Measurements from ENCODE around the gene BTBD9. TPM values are rescaled to one million over a fixed set of nuclear protein-coding genes. Genes with fewer than 3 reads are reported as not detected.

The BTBD9 gene
- total RNA-seq, 2 donors from 2014 or later: 19.0 to 33.2 TPM

DNA sequence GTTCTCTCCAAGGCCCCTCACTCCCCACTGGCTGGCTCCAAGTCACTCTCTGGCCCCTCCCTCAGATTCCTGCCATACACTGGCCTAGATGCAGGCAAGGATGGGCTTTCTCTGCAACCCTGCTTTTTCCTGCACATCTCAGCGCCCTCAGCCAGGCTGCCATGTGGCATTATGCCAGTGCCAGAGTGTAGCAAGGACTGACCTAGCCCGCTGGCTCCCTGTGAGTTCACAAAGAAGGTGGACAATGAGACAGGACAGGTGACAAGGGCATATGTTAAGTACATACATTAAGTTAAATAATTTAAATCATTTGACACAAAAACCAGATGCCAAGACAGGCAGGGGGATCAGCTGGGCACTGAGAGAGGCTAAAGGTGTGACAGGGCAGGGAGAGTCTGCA is 425.6 kb downstream of the BTBD9 start:
- DNase-seq (no peak), ATAC-seq (no peak)
- intact Hi-C loops (cut with DNase I): no loop called here

DNA sequence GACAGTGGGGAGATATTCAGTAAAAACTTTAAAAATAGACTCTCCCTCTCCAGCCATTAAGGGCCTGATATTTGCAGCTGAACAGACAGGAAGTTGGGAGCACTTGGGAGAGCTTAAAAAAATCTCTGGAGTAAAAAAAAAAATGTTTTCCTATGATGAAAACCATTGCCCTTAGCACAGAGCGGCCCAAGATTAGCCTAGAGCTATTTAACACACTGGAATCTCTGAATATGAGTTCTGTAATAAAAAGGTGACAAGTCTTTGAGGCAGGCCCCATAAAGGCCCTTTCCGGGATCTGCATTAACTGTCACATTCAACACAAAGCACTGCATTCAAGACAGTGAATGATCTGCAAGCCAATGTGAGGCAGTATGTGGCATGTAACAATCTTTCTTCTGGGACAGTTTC is 426.5 kb downstream of the BTBD9 start:
- ATAC-seq: peak; percentile 51 to 67
- no peak for DNase-seq

DNA sequence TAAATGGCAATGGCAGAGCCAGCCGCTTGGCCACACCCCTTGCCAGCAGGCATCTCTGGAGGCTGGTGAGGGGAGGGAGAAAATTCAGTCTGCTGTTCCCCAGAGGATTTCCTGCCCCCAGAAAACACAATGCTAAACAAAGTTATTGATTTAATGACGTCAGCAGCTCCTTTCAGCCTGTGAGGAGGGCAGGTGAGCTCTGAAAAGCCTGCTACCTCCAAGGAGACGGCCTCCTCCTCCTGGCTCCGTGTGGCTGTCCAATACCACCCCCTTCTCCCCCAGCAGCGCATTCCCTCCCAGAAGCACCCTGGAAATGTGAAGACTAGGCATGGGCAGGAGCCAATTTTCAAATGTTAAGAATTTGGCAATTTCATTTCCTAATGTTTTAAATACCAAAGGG is 427.1 kb downstream of the BTBD9 start:
- intact Hi-C loops (cut with DNase I): no loop called here
- ATAC-seq (peak; percentile 51 to 71), DNase-seq (no peak)

More for the DNA sequence above, 426.5 kb downstream of the BTBD9 start:
- intact Hi-C loops (cut with DNase I): no loop called here

DNA sequence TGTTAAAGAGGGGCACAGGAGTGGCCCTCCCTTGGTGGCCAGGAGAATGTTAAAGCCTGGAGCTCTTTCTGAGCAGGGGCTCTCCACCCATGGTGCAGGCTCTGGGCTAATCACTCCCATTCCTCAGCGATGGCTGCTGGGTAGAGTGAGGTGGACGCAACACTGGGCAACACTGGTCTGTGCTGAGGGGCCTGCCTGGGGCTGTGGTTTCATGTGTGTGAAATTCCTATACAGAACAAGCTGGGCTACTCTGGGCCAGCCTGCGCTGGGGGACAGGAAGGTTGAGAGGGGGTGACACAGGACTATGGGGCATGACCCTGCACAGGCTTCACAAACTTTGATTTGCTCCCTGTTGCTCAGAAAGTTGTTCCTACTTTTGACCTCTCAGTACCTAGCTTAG is 427.6 kb downstream of the BTBD9 start:
- DNase-seq: no peak
- intact Hi-C loops (cut with DNase I): no loop called here
- ATAC-seq: no peak

DNA sequence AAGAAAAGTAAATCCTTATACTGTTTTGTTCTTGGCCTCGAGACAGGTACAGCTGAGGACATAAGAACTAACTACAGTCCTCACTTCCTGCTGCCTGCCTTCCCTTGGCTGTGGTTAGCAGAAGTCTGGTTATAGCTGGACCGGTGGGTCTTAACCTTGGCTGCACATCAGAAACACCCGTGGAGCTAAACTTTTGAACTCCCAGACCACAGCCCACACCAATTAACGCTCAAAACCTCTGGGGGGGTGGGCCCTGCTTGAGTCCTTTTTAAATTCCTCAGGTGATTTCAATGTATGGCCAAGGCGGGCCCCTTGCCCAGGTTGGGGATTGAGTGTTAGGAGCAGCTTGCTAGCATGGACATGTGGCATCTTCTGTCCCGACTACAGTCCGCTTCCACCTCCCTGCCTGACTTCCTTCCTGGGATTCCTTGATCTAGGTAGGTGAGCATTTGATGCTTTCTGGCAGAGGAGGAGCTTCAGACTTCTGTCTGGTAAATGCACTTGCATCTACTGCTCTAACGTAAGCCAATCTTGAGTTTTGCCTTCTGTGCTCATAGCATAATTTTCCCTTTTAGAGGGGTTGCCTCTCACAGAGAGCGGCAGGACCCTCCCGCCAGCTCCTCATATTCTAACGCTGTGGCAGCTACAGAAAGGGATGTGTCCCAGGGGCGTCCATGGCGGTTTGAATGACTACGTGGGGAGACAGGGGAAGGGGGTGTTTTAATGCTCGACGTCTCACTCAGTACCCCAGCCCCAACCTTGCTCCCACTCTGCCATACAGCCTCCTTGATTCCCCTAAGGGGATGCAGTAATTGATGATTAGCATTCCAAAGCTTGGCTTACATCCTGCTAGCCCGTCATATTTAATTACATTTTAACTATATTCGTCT is 430.1 kb downstream of the BTBD9 start:
- no peak for DNase-seq
- intact Hi-C loops (cut with DNase I): no loop called here
- ATAC-seq: no peak

DNA sequence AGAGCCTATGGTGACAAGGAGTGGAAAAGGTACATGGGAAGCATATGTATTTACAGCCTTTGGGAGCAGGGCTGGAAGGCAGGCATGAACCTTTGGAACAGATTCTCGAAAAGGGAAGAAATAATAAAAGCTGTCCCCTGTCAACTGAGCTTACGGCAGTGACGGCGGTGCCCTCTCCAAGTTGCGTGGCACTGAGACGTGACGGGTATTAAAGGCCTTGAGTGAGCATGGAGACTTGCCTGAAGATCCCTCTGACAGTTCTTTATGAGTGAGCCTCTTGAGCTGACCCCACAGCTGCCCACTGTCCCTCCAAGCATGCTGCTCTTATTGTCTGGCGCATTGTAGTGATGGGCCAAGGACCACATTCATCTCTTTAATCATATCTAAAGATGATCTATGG is 431.7 kb downstream of the BTBD9 start:
- ATAC-seq (no peak), DNase-seq (no peak)
- intact Hi-C loops (cut with DNase I): no loop called here

DNA sequence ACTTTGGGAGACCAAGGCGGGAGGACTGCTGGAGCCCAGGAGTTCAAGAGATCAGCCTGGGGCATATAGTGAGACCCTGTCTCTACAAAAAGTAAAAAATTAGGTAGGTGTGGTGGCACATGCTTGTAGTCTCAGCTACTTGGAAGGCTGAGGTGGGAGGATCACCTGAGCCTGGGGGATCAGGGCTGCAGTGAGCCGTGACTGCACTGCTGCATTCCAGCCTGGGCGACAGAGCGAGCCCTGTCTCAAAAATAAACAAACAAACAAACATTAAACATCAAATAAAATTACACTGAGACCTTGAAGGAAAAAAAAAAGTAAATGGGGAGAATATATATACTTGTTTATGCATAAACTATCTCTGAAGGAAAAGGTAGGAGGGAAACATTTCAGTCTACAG is 432.4 kb downstream of the BTBD9 start:
- no peak for DNase-seq
- intact Hi-C loops (cut with DNase I): no loop called here
- ATAC-seq: no peak

DNA sequence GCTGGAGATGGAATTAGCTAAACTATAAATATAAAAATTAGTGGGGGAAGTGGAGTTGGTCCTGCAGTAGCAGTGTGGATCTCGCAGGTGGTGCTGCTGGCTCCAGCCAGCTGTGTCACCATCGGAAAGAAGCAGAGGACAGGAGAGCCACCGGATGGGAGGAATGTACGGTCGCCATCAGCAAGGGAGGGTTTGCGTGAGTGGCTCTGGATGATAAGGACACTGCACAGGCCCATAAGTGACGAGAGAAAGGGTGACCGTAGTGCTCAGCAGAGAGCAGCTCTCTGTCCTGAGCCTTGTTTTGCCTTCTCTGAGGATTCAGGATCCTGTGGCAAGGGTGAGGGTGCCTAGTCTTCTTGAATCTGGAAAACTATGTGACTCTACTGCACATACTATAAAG is 441.5 kb downstream of the BTBD9 start:
- ATAC-seq (peak in 1 of 2 donors; percentile 53), DNase-seq (no peak)
- intact Hi-C loops (cut with DNase I): no loop called here

DNA sequence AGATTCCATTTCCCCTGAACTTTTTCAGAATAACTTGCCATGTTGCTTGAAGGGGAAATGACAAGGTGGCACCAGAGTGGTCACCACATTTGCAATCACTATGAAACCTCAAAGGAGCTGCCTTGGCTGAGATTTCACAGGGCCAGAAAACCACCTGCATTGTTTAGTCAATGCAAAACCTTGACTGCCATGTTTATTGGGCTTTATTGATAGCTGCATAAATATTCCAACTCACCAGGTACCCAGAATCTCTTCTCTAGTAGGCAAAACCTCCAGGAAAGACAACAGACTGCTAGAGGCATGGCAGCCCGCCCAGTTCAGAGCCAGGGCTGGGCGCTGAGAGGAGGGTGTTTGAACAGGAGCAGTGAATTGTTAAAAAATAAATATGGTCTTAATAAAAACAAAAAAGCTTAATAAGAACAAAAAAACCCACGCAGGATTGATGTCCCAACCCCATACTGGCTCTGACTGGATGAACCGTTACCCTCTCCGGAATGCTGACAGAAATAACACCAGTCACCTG is 444.6 kb downstream of the BTBD9 start:
- ATAC-seq (no peak), DNase-seq (no peak)
- intact Hi-C loops (cut with DNase I): no loop called here

DNA sequence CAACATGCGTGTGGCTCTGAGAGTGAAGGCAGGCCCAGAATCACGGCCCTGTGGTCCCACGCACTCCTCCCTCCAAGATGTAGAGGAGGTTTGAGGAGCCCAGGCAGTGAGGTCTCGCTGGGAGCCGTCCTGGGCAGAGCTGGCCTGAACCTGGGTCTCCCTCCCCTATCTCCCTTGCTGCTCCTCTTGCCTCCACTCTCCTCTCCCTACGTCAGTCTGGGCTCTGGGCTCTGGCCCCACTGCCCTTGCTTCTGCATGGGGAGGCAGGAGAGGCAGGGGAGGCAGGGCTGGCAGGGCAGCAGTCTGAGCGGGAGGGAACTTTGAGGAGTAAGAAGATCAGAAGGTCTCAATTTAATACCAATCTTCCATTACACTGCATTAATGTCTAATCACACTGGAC is 445.1 kb downstream of the BTBD9 start:
- intact Hi-C loops (cut with DNase I): no loop called here
- ATAC-seq: no peak

DNA sequence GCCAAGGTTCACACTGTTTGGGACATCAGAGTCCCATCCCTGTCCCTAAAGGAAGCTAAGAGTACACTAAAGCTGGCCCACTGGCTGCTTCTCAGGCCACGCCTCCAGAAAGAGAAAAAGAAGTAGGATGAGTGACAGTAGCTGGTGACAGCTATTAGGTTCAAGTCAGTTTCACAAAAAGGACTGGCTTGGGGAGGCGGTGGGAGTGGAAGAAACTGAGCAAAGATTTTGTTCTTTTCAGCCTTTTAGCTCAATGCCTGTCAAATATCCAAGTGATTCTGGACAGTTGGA is 445.5 kb downstream of the BTBD9 start:
- DNase-seq (no peak), ATAC-seq (no peak)
- intact Hi-C loops (cut with DNase I): no loop called here

More for the DNA sequence above, 445.1 kb downstream of the BTBD9 start:
- no peak for DNase-seq

DNA sequence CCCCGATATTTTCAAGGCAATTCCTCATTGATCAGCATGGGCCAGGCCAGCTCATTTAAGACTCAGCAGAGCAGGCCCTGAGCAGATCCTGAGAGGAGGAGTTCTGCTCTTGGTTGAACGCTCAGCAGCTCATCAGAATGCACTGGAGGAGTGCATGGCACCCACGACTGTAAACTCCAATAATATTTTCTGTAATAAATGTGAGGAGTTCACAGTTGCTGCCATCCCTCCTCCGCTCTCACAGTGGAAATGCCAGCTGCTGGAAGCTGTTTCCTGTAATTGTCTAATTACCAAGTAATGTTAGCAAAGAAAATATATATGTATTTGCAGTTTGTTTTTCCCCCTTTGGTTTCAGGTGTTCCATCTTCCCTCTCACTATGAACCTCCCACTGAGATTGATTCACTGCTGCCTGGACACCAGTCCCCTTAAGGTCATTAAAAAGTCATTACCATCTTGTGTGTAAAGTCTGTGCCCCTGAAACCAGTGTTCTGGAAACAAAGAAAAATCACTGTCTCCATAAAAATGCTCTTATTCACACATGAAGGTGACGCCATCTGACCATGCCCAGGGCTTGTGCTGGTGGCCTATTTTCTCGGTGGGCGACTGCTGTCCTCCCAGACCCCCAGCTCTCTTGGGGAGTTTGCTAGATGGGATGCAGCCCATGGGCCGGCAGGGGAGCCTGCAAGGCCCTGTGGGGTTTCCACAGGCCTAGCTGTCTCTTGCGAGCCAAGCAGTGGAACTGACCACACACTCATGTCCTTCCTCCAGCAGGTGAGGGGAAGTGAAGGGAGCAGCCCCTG is 446.0 kb downstream of the BTBD9 start:
- ATAC-seq (no peak), DNase-seq (no peak)
- intact Hi-C loops (cut with DNase I): no loop called here

DNA sequence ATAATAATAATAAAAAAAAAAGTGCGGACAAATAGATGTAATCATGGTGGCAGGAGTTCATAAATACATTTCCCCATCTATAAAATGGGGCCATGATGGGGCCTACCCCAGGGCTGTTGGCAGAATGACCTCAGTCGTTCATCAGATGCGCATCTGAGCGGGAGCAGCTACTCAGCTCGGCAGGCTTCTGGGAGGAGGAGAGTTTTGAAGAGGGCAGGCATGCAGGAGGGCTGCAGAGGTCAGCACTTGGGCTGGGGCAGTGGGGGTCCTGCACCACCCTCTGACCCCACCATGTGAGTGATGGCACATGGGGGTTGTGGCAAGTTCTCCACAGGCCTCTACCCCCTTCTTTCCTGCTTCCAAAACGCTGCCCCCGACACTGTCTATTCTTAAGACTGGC is 446.7 kb downstream of the BTBD9 start:
- ATAC-seq: no peak
- intact Hi-C loops (cut with DNase I): no loop called here
- DNase-seq: no peak

DNA sequence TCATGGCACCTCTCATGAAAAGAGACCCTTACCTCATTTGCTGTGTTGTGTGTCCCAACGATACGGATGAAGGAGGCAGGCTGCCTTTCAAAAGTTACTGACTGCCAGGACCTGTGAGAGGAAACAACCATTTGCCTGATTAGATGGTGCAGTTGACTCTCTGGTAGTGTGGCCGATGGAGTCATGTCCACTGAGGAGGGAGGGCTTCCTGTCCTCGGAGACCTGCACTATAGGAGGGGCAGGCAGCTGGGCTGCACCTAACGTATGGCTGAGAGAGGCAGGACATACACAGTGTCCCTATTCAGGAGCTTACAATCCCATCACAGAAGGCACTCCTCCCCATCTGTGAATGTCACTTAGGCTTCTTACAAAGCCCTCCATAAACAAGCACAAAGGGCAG is 447.2 kb downstream of the BTBD9 start:
- ATAC-seq (no peak), DNase-seq (no peak)
- intact Hi-C loops (cut with DNase I): no loop called here

DNA sequence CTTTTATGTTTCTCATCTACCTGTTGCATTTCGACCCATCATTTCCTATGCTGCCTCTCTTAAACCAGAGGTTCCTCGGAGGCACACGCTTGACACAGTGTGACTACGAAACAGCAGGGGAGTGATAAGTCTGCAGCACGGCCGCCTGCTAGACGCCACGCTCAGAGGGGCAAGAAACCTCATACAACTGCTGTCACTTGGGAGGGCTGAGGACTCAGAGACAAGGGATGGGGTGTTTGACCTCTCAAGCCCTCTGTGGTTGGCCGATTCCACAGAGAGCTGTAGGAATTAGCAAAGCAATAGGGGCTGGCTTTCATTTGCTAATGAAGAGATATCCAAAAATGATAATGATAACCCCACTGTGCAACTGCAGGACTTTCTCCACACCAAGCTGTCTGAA is 447.7 kb downstream of the BTBD9 start:
- DNase-seq (no peak), ATAC-seq (no peak)
- intact Hi-C loops (cut with DNase I): no loop called here

DNA sequence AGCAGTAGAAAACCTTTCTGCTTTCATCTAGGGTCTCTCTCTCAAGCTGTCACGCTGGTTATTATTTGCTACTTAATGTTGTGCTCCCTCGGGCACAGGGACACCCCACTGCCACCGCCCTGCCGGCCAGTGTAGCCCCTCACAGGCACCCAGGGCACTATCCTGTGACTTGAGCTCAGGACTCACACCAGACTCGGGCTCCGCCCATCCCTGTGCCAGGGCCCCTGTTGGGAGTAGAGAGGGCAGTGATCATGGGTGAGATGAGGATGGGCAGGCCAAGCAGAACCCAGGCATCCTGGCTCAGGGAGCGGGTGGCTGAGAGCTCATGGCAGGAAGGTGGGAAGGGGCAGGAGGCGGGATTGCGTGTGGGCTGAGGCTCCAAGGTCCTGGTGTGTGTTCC is 448.3 kb downstream of the BTBD9 start:
- no peak for DNase-seq
- intact Hi-C loops (cut with DNase I): no loop called here
- ATAC-seq: no peak

DNA sequence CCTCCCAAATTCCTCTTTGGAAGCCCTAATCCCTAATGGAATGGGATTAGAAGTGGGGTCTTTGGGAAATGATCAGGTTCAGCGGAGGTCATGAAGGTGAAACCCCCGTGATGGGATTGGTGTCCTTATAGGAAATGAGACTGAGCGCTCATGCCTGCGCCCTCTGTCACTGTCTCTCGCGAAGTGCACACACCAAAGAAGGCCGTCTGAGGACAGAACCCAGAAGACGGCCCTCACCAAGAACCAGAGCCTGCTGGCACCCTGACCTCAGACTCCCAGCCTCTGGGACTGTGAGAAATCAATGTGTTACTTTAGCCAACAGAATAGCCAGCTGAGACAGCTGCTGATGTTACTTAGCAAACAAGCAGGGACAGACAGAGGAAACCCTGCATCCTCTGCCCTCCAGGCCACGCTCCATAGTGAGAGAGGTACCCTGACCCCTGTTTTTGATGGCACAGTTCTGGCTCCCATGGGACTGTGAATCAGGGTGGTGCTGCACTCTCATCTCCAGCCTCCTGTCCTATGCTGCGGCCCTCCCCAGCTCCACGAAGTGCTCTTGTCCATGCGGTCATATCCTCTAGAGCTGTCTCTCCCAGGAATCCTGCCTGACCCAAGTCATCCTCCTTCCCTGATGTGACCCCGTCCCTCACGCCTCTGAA is 450.9 kb downstream of the BTBD9 start:
- intact Hi-C loops (cut with DNase I): no loop called here
- DNase-seq (no peak), ATAC-seq (no peak)

DNA sequence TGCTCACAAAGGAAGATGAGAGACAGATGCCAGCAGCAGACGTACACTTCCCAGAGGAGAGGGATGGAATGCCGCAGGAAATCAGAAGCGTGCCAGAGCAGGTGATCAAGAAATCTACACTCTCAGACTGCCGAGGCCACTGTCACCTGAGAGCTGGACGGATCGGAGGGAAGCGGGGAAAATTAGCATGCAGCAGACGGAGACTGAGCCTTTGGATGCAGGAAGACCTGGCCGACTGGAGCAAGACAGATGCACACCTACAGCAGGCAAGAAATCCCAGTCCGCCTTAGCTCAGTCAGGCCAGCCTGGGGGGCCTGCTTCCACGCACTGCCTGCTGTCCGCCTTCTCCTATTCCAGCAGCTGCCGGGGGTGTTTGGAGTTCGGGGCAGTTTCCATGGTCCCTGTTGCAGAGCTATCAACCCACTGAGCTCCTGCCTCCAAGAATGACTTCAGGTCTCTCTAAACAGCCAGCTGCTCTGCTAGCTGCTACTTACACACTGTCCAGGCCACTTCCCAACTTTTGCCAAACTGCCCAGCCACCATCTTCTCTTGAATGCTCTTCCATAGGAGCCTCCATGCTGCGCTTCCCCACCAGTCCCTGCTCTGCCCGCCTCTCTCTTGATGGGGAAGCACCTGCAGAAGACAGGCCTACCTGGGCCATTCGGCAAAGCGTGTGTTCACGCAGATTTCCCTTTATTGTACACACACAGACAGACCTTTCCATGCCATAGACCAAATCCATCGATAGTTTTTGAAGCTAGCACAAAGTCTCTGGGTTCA is 451.7 kb downstream of the BTBD9 start:
- DNase-seq: no peak
- no peak for ATAC-seq
- intact Hi-C loops (cut with DNase I): no loop called here

DNA sequence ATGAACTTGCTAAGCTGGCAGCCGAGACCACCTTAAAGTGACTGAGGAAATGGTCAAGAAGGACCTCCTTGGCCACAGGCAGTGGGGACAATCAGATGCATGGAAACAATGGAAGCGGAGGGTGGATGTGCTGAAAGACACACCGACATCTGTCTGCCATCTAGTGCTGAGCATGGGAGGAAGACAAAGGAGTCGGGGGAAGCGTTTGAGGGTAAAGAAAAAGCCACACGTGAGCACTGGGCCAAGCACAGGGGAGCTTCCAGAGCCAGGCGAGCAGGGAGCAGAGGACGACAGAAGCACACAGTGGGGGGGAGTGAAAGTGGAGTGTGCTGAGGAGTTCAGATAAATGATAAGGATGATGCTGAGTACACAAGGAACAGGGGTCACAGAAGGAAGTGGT is 452.4 kb downstream of the BTBD9 start:
- DNase-seq: no peak
- ATAC-seq: no peak
- intact Hi-C loops (cut with DNase I): no loop called here
